Measurements from ENCODE around the gene AKAIN1.

The AKAIN1 gene

GRCh38 chr18:5197032-5197434 lies at the start of gene AKAIN1:
AKAIN1 (minus strand) TSS chr18:5197257; CDS start chr18:5197053, 204 bp downstream.
- peak; percentile 67 for DNase-seq

- no peak for DNase-seq
These were observed 47.9 kb upstream of the AKAIN1 start for GRCh38 chr18:5244941-5245340.

GRCh38 chr18:5239447-5239846 lies 42.4 kb upstream of the AKAIN1 start:
- no peak for DNase-seq

- DNase-seq: peak; percentile 60
These were observed 41.4 kb upstream of the AKAIN1 start for GRCh38 chr18:5238371-5238976.

- DNase-seq: peak; percentile 94
These were observed 40.8 kb upstream of the AKAIN1 start for GRCh38 chr18:5237723-5238370.

- no peak for DNase-seq
These were observed 40.1 kb upstream of the AKAIN1 start for GRCh38 chr18:5237083-5237722.

GRCh38 chr18:5214583-5215351 lies 17.7 kb upstream of the AKAIN1 start:
- no peak for DNase-seq

- DNase-seq: no peak
These were observed 10.6 kb upstream of the AKAIN1 start for GRCh38 chr18:5207471-5208150.

- no peak for DNase-seq
These were observed 1.3 kb upstream of the AKAIN1 start for GRCh38 chr18:5198311-5198710.

- no peak for DNase-seq
These were observed 404 bp upstream of the AKAIN1 start for GRCh38 chr18:5197461-5197860.

- DNase-seq: no peak
These were observed 615 bp downstream of the AKAIN1 start for GRCh38 chr18:5196253-5197031.

GRCh38 chr18:5195656-5196055 lies 1.4 kb downstream of the AKAIN1 start:
- DNase-seq: no peak

GRCh38 chr18:5180254-5180653 lies 16.8 kb downstream of the AKAIN1 start:
- no peak for DNase-seq

GRCh38 chr18:5178519-5178918 lies 18.5 kb downstream of the AKAIN1 start:
- no peak for DNase-seq

- DNase-seq: peak; percentile 10
These were observed 21.7 kb downstream of the AKAIN1 start for GRCh38 chr18:5175378-5175777.

- no peak for DNase-seq
These were observed 23.4 kb downstream of the AKAIN1 start for GRCh38 chr18:5173646-5174045.

GRCh38 chr18:5173236-5173635 lies 23.8 kb downstream of the AKAIN1 start:
- DNase-seq: no peak

- peak; percentile 61 for DNase-seq
These were observed 29.2 kb downstream of the AKAIN1 start for GRCh38 chr18:5167831-5168230.

GRCh38 chr18:5166606-5167280 lies 30.3 kb downstream of the AKAIN1 start:
- peak; percentile 46 for DNase-seq

GRCh38 chr18:5164903-5165302 lies 32.2 kb downstream of the AKAIN1 start:
- no peak for DNase-seq

GRCh38 chr18:5162111-5162510 lies 34.9 kb downstream of the AKAIN1 start:
- no peak for DNase-seq

- DNase-seq: peak; percentile 1
These were observed 38.0 kb downstream of the AKAIN1 start for GRCh38 chr18:5159080-5159479.
